Smooth muscle cell of the brain vasculature (primary cell): ENCODE data around the gene REC8.

Experiments
- DNase-seq: peaks from one replicate; pipeline ENCODE4 v3.0.0-alpha.2; 2012; ENCODE audit warnings: low read depth, low spot score

Gene REC8

GRCh38 chr14:24159777-24160498, 11.9 kb upstream of the REC8 start:
- no peak for DNase-seq

DNA sequence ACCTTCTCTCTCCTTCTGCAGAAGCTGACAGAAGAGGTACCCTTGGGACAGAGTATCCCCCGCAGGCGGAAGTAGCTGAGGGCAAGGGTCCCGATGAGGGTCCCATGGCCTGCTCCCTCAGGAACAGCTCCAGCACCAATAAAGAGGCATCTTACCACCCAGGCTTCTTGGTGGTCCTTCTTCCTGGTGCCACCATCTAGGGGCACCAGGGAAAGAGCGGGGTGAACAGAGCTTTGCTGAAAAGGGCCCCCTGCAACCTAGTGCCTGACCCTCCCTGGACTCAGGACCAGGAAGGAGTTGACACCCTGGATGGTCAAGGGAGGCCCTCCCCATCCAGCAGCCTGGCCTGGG, 11.4 kb upstream of the REC8 start:
- no peak for DNase-seq

DNA sequence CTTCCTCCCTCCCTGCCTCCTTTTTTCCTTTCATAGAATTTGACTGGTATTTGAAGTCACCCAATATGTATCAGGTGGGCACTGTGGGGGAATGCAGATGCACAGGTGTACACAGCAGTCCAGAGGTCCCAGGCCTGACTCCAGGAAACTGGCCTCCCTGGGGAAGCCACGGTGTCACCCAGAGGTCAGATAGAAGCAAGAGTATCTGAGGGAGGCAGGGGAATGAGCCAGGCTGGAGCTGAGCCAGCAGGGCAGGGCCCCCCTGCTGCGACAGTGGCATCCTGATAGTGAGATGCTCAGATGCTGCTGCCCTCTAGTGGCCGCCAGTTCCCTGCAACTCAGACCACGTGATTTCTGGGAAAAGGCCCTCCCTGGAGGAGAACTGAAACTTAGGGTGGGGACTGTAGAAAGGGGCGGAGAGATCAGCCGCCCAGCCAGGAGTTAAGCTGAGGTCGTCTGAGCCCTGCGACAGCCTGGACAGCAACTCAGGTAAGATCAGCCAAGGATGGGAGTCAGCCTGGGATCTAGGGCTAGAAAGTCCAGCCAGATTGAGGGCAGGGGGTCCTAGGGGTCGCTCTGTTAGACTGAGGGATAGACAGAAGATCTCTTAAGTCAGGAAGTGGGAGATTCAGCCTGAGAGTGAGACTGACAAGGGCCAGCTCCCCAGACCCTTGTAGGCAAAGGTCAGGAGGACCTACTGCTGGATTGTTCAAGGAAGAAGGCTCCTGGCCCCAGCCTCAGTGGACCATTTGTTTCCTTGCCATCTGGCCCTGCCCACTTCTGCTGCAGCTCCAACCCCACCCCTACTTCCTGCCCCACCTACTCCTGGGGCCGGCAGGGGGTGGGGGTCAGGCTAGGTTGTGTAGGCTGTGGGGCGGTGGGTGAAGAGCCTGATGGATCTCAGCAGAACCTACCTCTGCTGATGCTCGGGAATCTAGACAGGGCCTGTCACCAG, 10.8 kb upstream of the REC8 start, which contains the start of gene IRF9:
Gene IRF9 (plus strand): TSS at position 416 of the 955 bp plus-strand sequence. CDS start 880 bp downstream, outside the sequence.
- peak; percentile 94 for DNase-seq

- no peak for DNase-seq
Observed at GRCh38 chr14:24162093-24162492, 9.8 kb upstream of the REC8 start.

DNA sequence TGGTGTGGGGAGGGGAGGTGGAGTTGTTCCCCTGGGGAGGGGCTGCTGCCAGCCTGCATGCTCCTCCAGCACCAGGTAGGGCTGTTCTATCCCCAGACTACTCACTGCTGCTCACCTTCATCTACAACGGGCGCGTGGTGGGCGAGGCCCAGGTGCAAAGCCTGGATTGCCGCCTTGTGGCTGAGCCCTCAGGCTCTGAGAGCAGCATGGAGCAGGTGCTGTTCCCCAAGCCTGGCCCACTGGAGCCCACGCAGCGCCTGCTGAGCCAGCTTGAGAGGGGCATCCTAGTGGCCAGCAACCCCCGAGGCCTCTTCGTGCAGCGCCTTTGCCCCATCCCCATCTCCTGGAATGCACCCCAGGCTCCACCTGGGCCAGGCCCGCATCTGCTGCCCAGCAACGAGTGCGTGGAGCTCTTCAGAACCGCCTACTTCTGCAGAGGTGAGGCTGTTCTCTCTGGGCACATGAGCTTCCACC, 7.3 kb upstream of the REC8 start:
- no peak for DNase-seq

- DNase-seq: no peak
Observed at GRCh38 chr14:24165785-24166184, 6.1 kb upstream of the REC8 start.

GRCh38 chr14:24167469-24168114, 4.3 kb upstream of the REC8 start:
- DNase-seq: no peak

- no peak for DNase-seq
Observed at GRCh38 chr14:24172261-24172860, 481 bp downstream of the REC8 start.

DNA sequence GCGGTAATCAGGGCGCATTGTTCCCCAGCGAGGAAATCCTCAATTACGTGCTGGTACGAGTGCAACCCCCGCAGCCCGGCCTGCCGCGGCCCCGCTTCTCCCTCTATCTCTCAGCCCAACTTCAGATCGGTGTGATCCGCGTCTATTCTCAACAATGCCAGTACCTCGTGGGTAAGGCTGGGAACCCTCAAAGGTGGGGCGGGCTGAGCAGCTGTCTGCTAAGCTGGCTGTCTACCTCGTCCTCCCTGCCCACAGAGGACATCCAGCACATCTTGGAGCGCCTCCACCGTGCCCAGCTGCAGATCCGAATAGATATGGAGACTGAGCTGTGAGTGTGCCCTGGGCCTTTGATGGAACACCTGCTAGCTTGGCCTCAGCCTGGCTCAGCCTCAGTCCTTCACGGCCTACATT, 996 bp downstream of the REC8 start:
- no peak for DNase-seq

DNA sequence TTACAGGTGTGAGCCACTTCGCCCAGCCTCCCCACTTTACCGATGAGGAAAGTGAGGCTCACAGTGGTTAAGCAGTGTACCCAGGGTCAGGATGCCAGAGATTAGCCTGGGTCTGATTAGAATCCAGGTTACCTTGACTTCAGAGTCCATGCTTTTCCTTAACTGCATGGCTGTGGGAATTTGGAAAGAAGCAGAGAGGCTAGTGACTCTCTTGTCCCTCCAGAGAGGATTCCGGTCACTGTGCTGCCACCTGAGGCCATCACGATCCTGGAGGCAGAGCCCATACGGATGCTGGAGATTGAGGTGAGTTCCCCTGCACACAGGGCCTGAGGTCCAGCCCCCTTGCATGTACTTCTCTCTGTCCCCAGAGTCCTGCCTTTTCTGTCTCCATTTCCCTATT, 4.7 kb downstream of the REC8 start:
- DNase-seq: no peak

DNA sequence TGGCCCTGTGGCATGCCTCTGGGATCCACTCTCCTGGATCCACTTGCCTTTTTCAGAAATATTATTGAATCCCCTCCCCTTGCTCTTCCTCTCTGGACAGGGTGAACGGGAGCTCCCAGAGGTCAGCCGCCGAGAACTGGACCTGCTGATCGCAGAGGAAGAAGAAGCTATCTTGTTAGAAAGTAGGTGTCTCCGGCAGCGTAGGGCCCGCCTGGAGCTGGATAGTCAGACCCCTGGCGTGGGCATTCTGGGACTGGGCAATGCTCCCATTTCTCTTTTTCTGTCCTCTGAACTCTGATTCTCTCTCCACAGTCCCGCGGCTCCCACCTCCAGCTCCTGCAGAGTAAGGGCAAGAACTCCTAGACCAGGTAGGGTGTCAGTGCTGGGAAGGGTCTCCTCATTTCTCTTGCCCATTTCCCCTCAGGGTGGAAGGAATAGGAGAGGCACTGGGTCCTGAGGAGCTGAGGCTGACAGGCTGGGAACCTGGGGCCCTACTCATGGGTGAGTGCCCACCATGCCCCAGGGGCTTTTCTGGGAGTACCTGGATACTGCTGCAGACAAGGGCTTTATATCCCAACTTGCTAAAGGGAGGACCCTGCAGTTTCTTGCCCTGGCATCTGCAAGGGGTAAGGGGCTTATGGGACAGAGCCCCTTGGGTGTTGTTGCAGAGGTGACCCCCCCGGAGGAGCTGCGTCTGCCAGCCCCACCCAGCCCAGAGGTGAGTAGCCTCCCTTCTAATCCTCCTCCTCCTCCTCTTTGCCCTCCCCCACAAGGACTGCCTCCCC, 5.4 kb downstream of the REC8 start:
- DNase-seq: no peak

DNA sequence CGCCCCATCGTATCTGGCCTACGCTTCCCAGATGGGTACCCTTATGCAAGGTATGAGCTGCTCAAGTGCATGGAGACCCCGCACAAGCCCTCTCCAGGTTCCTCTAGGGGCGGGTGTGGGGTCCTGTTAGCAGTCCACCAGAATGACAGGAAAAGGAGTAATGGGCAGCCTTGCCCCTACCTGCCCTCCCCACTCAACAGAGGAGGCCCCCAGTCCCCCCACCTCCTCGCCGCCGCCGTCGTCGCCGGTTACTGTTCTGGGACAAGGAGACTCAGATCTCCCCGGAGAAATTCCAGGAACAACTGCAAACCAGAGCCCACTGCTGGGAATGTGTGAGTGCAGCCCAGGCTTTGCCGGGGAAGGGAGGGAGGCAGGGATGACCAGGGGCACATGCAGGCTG, 6.0 kb downstream of the REC8 start:
- no peak for DNase-seq

GRCh38 chr14:24178399-24179178, 6.7 kb downstream of the REC8 start:
- no peak for DNase-seq

DNA sequence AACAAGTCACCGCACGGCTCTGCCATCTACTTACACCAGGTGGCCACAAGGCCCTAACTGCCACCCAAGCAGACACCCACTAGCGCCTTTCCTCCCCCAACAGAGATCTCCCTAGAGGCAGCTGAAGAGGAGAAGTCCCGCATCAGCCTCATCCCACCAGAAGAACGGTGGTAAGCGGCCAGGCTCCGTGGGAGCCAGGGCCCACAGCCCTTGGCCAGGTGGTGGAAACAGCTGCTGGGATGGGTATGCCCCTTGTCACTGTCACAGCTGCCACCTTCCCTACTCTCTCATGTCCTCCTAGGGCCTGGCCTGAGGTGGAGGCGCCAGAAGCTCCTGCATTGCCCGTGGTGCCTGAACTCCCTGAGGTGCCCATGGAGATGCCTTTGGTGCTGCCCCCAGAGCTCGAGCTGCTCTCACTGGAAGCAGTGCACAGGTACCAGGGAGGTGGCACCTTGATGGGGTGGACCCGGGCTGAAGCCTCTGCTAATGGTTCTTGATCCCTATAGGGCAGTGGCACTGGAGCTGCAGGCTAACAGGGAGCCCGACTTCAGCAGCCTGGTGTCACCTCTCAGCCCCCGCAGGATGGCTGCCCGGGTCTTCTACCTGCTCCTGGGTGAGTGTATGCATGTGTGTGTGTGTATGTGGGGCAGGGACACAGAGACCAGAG, 7.5 kb downstream of the REC8 start:
- DNase-seq: no peak

DNA sequence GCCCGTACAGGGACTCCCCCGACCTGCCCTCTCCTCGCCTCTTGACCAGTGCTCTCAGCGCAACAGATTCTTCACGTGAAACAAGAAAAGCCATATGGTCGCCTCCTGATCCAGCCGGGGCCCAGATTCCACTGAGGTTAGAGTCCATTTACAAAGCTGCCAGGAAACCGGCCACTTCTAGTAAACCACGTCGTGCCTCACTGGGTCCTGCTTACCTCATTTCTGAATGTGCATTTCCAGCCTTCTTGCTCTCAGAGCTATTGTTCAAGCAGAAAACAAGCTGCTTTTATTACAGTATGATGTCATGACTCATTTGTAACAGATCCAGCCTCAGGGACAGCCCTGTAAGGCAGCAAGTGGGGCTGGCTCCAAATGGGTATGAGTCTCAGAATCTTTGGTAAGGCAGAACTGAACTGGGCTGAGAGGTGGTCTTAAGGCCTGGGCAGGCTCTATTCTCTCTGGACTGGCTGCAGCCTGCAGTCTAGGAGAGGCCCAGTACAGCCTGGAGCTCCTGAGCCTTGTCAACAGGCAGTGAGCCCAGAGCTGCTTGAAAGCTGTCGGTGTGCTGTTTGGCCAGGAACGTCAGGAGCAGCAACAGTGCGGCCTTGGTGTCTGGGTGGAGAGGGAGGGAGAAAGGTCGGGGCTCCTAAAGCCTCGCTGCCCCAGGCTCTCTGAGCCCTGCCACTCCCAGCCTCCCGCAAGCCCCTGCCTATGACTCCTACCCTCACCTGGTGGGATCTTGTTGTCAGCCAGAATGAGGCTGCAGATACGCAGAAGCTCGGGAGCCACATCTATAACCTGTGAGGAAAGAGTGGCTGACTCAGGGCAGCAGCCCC, 8.3 kb downstream of the REC8 start:
- no peak for DNase-seq

GRCh38 chr14:24181371-24182077, 9.6 kb downstream of the REC8 start:
- no peak for DNase-seq

GRCh38 chr14:24182110-24182882, 10.4 kb downstream of the REC8 start:
- no peak for DNase-seq
